ENCODE results near the gene TMEM267.

The TMEM267 gene, protein sequence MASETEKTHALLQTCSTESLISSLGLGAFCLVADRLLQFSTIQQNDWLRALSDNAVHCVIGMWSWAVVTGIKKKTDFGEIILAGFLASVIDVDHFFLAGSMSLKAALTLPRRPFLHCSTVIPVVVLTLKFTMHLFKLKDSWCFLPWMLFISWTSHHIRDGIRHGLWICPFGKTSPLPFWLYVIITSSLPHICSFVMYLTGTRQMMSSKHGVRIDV

DNA sequence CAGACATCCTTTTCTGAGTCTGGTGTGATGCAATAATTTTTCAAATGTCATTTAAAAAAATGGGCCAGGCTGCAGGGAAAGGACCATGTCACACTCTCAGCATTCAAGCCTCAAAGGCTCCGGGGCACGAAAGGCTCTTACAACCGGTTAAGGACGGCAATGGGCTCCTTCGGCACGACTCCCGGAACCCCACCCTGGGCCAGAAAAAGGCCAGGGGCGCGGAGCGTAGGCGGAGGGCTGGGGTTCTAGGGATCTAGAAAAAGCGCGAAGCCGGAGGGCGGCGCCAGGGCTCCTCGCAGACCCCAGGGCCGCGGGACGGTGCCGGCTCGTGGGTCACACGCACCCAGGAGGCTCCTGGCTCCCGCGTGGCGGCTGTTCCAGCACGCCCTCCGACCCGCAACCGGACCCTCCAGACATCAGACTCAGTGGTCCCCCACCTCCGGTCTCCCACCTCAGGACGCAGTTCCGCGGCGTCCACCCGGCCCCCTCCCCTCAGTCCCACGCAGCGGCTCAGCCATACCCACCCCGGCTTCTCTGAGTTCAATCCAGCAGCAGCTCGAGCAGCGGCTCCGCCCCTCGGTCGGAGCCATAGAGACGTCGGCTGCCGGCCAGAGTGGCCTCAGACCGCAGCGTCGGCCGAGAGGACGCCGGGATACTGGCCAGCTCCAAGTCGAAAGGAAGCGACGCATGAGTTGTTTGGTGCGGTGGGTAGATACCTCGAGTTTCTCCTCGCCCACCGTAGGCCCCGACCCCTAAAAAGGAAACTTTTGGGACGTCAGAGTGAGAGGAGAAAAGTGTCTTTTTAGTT is at the start of gene TMEM267:
Gene TMEM267, minus strand, starts transcription at position 568 of the 808 bp plus-strand sequence. CDS start 29,896 bp downstream, outside the sequence.
- DNase-seq (ENCODE audit: extremely low read depth, low read depth) = peak; percentile 74
- peak within 1 kb of the TSS; percentile 92 for H3K4me3 ChIP-seq (replicated peaks; ENCODE audit: low read depth, low read length)
- TF ChIP-seq, protein P1, sequence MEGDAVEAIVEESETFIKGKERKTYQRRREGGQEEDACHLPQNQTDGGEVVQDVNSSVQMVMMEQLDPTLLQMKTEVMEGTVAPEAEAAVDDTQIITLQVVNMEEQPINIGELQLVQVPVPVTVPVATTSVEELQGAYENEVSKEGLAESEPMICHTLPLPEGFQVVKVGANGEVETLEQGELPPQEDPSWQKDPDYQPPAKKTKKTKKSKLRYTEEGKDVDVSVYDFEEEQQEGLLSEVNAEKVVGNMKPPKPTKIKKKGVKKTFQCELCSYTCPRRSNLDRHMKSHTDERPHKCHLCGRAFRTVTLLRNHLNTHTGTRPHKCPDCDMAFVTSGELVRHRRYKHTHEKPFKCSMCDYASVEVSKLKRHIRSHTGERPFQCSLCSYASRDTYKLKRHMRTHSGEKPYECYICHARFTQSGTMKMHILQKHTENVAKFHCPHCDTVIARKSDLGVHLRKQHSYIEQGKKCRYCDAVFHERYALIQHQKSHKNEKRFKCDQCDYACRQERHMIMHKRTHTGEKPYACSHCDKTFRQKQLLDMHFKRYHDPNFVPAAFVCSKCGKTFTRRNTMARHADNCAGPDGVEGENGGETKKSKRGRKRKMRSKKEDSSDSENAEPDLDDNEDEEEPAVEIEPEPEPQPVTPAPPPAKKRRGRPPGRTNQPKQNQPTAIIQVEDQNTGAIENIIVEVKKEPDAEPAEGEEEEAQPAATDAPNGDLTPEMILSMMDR (IDR thresholded peaks at IDR 0.05; ENCODE audit: low read depth, low read length, missing control alignments) = no peak

- no peak for DNase-seq (ENCODE audit: extremely low read depth, low read depth)
These were observed 47.0 kb upstream of the TMEM267 start for GRCh38 chr5:43530648-43531047.

DNA sequence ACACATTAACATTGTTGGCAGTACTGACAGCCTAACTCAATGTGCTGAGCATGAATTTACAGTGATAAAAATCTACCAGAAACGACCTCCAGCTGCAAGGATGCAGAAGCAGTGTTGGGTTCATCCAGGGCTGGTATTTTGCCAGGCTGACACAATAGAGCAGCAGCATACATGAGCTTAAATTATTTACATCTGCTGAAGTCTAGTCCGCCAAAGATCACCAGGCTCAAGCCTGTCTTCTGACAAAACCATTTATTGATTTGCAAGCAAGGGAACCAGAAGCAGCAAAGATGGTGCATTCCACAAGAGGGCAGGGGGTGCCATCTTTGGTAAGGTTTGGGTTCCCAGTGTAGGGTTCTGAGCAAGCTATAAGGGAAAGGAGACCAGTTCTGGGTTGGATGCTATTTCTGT is 40.0 kb upstream of the TMEM267 start:
- peak; percentile 62 for DNase-seq (ENCODE audit: extremely low read depth, low read depth)
- H3K4me3 ChIP-seq (replicated peaks; ENCODE audit: low read depth, low read length) = no peak overlapping the region
- TF ChIP-seq, protein P1 (IDR thresholded peaks at IDR 0.05; ENCODE audit: low read depth, low read length, missing control alignments) = no peak

More at GRCh38 chr5:43530648-43531047, 47.0 kb upstream of the TMEM267 start:
- no peak overlapping the region for H3K4me3 ChIP-seq (replicated peaks; ENCODE audit: low read depth, low read length)
- TF ChIP-seq, protein P1 (IDR thresholded peaks at IDR 0.05; ENCODE audit: low read depth, low read length, missing control alignments) = no peak

DNA sequence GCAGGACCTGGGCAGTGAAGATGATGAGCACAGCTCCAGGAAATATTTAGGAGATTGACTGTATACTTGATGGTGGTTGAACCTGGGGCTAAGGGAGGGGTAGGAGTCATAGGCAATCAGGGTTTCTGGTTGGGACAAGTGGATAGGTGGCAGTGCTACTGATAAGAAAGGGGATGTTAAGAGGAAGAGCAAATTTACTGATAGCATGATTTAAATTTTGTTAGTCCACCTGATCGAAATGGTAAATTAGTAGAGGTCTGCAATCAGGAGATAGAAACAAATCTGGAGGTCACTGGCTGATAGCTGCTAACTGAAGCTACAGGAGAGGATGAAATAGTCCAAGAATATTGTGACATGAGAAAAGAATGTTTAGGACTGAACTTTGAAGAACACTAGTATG is 37.0 kb upstream of the TMEM267 start:
- no peak overlapping the region for H3K4me3 ChIP-seq (replicated peaks; ENCODE audit: low read depth, low read length)
- TF ChIP-seq, protein P1 (IDR thresholded peaks at IDR 0.05; ENCODE audit: low read depth, low read length, missing control alignments) = no peak
- DNase-seq (ENCODE audit: extremely low read depth, low read depth) = no peak

DNA sequence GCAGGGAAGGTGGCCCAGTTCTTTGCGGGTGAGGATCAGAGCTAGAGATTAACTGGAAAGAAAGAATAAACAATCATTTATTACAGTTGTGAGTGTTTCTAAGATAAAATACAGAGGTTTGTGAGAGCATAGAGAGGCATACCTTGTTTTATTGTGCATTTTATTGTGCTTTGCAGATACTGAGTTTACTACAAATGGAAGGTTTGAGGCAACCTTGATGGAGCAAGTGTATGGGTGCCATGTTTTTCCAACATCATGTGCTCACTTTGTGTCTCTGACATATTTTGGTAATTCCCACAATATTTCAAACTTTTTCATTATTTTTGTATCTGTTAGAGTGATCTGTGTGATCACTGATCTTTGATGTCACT is 32.0 kb upstream of the TMEM267 start:
- peak overlapping the region; percentile 80 for H3K4me3 ChIP-seq (replicated peaks; ENCODE audit: low read depth, low read length)
- no peak for DNase-seq (ENCODE audit: extremely low read depth, low read depth)

GRCh38 chr5:43514816-43515677 is 31.4 kb upstream of the TMEM267 start, which contains the start of gene C5orf34:
Gene C5orf34, minus strand, starts transcription at chr5:43515148. Its CDS starts 5,809 bp downstream, at chr5:43509339.
- DNase-seq (ENCODE audit: extremely low read depth, low read depth) = peak; percentile 84
- TF ChIP-seq, protein P1 (IDR thresholded peaks at IDR 0.05; ENCODE audit: low read depth, low read length, missing control alignments) = no peak
- peak within 1 kb of the TSS; percentile 80 for H3K4me3 ChIP-seq (replicated peaks; ENCODE audit: low read depth, low read length)

More for the DNA sequence above, 32.0 kb upstream of the TMEM267 start:
- TF ChIP-seq, protein P1 (IDR thresholded peaks at IDR 0.05; ENCODE audit: low read depth, low read length, missing control alignments) = no peak

Measured in HFF-Myc (cell line).